Hematopoietic multipotent progenitor cell treated with erythropoietin and hydrocortisone succinate and interleukin-3 and kit ligand, for 4 days (in vitro differentiated cells): ENCODE measurements around the gene TMEM198.
A peak's percentile ranks its signal among the peaks of the same experiment; 100 is the strongest.

Source experiments
- DNase-seq: peaks from one replicate; pipeline ENCODE4 v3.0.0-alpha.2; 2015

TMEM198 gene

GRCh38 chr2:219543596-219544358, at the start of gene TMEM198, which contains the start of gene CHPF:
Gene TMEM198, plus strand, starts transcription at chr2:219544028. Its CDS starts 700 bp downstream, at chr2:219544728.
Gene CHPF, minus strand, starts transcription at chr2:219543809. Its CDS starts 271 bp downstream, at chr2:219543538.
- DNase-seq = peak; percentile 97

DNA sequence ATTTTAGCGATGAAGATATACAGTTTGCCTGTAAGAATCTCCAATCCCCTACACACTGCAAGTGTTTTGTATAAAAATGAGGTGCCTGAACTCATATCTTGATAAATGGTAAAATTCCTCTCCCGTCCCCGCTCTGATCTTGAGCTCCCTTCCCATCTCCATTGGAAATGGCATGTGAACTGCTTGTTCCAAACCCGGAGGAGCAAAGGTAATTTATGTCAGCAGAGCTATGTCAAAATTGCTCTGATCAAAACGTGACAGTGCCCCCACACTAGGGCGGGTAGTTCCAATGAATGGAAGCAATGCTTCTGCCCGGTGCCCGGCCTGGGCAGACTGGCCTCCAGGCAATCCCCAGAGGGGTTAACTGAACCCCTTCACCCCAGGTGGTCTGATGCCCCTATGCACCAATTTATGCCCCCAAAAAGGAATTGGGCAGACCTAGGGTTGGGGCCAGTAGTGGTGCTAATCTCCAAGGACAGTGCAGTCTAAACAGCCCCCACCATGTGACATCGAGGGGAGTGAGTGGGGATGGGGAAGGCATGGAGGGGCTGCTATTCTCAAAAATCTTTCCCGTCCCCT, 48.8 kb upstream of the TMEM198 start:
- no peak for DNase-seq

DNA sequence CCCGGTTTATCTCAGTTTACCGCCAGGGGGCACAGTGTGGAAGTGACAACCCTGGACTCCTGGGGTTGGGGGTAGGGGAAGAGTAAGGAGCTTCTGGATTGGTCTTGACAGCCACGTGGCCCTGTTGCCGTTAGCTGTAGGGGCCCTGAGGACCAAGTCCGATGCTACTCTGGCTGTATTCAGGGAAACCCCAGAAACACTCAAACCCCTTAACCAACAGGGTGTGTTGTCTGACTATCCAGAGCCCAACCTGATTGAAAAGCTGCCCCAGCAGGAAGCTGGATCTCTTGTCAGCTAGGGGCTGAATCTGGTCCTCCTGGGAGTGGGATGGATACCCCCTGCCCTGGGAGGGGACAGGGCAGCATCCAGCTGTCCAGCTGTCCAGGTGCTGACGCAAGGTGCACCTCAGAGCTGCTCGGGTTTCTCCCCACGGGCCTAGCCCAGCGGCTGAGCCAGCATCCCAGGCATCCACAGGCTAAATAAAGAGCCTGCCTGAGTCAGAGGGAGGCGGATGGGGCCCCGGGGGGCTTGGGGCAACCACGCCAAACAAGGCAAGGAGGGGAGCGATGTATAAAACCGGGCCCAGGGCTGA, 48.2 kb upstream of the TMEM198 start:
- DNase-seq = peak; percentile 91

GRCh38 chr2:219496247-219496824, 47.5 kb upstream of the TMEM198 start:
- DNase-seq = no peak

DNA sequence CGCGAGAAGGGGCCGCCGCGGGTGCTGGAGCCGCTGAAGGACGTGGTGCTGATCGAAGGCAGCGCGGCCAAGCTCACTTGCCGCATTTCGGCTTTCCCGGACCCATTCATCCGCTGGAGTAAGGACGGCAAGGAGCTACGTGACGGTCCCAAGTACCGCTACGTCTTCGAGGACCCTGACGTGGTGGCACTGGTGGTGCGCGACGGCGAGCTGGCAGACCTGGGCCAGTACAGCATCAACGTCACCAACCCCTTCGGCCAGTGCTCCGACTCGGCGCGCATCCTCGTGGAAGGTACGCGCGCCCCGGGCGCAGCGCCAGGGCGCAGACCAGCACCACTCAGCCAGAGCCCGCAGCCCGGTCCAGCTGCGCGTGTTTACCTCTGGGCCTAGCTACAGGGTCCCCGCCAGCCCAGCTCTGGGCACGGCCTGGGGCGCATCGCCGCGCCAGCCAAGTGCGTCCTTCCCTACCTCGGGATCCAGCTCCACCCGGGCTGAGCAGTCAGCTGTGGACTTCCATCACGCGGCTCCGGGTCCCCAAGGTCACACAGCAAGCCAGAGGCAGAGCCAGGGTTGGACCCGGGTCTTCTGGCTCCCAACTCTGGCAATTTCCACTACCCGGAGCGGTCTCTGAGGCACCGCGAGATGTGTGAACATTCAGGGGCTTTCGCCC, 46.9 kb upstream of the TMEM198 start:
- no peak for DNase-seq

DNA sequence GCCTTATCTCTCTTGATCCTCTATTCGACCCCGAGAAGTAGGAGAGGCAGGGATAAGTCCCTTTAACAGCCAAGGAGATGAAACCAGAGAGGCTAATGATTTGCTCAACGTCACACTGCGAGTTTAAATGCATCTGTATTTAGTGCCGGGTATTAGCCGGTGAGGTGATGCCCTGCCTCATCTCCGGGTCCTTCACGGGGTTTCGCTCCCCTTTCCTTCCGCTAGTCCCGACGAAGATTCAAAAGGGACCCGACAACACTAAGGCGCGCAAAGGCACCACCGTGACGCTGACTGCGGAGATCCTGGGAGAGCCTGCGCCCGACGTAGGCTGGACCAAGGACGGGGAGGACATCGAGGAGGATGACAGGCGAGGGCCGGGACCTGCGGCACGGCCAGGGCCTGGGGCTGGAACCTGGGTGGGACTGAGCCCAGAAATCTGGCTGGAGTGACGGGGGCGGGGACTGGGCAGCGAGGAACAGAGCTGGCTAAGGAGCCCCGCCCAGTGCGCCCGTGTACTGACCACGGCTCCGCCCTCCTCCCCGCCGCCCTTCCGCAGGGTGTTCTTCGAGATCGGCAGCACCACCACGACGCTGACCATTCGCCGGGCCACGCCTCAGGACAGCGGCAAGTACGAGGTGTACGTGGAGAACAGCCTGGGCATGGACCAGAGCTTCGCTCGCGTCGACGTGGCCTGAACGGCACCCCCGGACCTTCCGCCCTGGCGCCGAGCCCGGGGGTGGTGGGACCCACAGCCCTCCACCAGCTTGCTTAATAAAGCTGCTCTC, 46.1 kb upstream of the TMEM198 start:
- DNase-seq = peak; percentile 77

DNA sequence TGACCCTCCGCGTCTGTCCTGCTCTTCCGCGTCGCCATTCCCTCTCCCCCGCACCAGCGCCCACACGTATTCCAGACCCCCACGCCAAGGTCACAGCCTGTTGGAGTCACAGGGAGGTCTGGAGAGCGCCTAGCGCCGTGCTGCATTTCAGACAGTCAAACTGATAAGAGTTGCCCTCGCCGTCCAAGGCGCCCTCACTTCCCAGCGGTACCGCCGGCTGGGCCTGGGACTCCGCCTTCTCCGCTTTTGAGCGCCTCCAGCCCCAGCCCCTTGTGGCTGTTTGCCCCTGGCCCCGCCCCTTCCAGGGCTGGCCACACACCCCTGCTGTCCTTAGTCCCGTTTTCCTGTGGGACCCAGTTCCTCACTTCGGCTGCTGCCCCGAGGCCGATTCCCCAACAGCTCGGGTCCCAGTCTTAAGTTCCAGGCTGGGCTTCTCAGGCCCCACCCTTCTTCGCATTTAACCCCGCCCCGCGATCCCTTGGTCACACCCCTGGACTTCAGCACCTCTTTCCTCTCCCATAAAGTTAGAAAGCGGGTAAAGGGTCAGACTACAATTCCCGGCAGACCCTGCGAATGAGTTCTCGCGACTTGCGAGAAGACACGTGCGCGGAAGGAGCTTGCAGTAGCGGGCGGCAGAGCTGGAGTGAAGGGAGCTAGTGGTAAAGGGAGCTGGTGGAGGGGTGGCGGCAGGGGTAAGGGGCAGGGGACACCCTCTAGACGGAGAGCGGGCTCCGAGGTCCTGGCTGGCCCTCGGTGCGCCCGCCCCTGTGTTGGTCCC, 45.4 kb upstream of the TMEM198 start, which contains the start of gene GMPPA:
Gene GMPPA (plus strand): TSS at position 612 of the 778 bp plus-strand sequence. CDS start 1,085 bp downstream, outside the sequence.
- peak; percentile 99 for DNase-seq

DNA sequence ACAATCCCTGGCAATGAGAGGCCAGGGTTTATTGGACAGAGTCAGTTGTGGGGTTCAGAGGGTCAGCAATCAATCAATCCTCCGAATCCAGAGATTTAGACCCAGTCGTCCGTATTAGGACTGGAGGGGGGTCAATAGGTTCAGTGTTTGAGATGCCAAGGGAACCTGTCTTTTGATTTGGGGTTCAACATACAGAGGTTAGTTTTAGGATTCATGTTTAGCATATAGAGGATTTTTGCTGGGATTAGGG, 44.8 kb upstream of the TMEM198 start:
- DNase-seq = no peak

GRCh38 chr2:219499555-219499954, 44.3 kb upstream of the TMEM198 start:
- DNase-seq = no peak

- DNase-seq = no peak
These were observed 43.7 kb upstream of the TMEM198 start for GRCh38 chr2:219500135-219500534.

DNA sequence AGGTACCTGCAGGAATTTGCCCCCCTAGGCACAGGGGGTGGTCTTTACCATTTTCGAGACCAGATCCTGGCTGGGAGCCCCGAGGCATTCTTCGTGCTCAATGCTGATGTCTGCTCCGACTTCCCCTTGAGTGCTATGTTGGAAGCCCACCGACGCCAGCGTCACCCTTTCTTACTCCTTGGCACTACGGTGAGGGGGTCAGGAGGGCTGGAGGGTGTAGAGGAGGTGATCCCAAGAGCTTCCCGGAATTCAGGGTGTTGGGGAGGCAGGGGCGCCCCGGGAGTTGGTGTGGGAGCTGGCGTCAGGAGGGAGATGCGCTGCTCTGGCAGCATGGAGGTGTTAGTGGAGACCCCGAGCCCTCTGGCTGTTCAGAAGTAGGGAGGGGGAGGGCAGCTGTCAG, 42.0 kb upstream of the TMEM198 start:
- DNase-seq = no peak

GRCh38 chr2:219502618-219503017, 41.2 kb upstream of the TMEM198 start:
- no peak for DNase-seq

- no peak for DNase-seq
These were observed 38.2 kb upstream of the TMEM198 start for GRCh38 chr2:219505585-219505984.

GRCh38 chr2:219506153-219506801, 37.6 kb upstream of the TMEM198 start:
- no peak for DNase-seq

- no peak for DNase-seq
These were observed 36.9 kb upstream of the TMEM198 start for GRCh38 chr2:219506802-219507526.

GRCh38 chr2:219507581-219508443, 36.0 kb upstream of the TMEM198 start:
- peak; percentile 66 for DNase-seq

DNA sequence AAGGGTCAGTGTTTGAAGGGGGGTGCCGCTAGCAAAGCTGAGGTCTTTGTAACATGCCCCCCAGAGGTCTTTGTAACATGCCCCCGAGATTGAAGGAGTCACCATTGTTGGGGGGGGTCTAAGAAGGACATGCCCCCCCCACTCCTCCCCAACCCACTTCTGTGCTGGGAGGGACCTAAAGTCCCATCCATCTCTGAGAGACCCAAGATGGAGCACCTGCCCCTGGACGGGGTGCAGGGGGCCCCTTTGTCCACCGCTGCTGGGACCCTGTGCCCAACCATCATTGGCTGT, 35.4 kb upstream of the TMEM198 start:
- no peak for DNase-seq

DNA sequence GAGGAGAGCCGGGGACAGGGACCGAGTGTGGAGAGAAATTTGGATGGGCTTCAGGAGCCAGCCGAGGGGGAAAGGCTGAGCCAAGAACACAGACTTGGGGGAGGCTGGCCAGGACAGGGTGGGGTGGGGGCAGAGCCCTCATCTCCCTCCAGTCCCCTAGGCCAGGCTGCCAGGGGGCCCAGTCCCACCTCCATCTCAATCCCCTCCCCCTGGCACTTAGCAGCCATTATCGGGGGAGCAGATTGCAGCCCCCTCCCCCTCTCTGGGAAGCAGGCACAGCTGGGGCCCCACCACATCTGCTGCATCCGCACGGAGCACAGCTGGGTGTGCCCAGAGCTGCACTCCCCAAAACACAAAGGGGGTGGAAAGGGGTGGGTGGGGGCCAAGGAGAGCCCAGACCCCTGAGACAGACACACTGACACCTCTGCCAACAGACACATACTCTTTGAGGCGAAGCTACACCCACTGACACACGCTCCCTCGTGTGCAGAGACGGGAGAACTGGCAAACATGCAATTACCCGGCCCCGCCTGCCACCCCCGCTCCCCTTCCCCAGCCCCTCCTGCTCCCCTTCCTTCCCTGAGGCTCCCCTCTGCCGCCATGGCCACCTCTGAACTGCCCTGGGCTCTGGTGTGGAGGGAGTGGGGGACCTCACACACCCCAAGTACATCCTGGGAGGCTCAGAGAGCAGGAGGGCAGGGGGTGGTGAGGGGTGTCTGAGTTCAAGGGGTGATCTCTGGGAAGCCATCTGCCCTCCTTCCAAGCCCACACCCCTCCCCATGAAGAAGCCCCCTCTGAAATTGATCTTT, 34.7 kb upstream of the TMEM198 start:
- peak; percentile 53 for DNase-seq
